Spleen (tissue), 7 donors: ENCODE data around the gene RBMX.

Experiments
- CTCF ChIP-seq, 11 experiments: fragments of 200-600 bp in 7 of 11; fragments of 450-650 bp in 4 of 11; sonication (generic) in 4 of 11; IDR thresholded peaks in 8 of 11; conservative IDR thresholded peaks in 3 of 11; 1 replicate in 7 of 11; 2 replicates in 4 of 11; pipeline versions ENCODE4 v1.4.0 to v1.8.0; 2016 to 2021; ENCODE audit warnings: antibody characterized with exemption in 11 of 11, inconsistent platforms in 4 of 11, mild to moderate bottlenecking in 1 of 11
- POLR2A ChIP-seq, 3 donors: fragments of 450-650 bp; IDR thresholded peaks; one replicate each; pipeline ENCODE4 v1.5.1; 2017; ENCODE audit warnings: antibody characterized with exemption in 3 of 3, mild to moderate bottlenecking in 1 of 3
- donor health status: DM: no; HTN: no; CAD: no; lungs with moderate emphysema.
- donor health status: DM: no; HTN: no; CAD: no.
- donor health status: DM: no; HTN: no; CAD: no.

- no peak for TF ChIP-seq POLR2A (IDR thresholded peaks at IDR 0.05)
- no peak for TF ChIP-seq CTCF (IDR thresholded peaks at IDR 0.05 in 8 of 11, conservative IDR thresholded peaks at IDR 0.05 in 3 of 11)
Measured at GRCh38 chrX:136896121-136896914, 15.8 kb upstream of the RBMX start.
